Neuronal stem cell (in vitro differentiated cells): ENCODE measurements around the gene HSPG2.
A peak's percentile ranks its signal among the peaks of the same experiment; 100 is the strongest.

Source experiments
- DNase-seq: peaks from one replicate; pipeline ENCODE4 v3.0.0-alpha.2; 2013; ENCODE audit warnings: low spot score
- H2AFZ ChIP-seq: one replicate; pipeline ENCODE4 v1.6.1; 2013; ENCODE audit warnings: mild to moderate bottlenecking, low read length, inconsistent platforms
- H2AK5ac ChIP-seq: 2 replicates; pipeline ENCODE4 v1.6.1; 2013; ENCODE audit warnings: low read depth, mild to moderate bottlenecking, inconsistent platforms, low read length, moderate library complexity, mixed read lengths
- H2BK120ac ChIP-seq: 2 replicates; pipeline ENCODE4 v1.6.1; 2013; ENCODE audit warnings: low read depth, mild to moderate bottlenecking, inconsistent platforms, low read length, moderate library complexity, mixed read lengths
- H2BK12ac ChIP-seq: one replicate; pipeline ENCODE4 v1.6.1; 2013; ENCODE audit warnings: low read length, inconsistent platforms
- H2BK15ac ChIP-seq: 2 replicates; pipeline ENCODE4 v1.6.1; 2013; ENCODE audit warnings: mild to moderate bottlenecking, low read length, inconsistent platforms, mixed read lengths
- H2BK5ac ChIP-seq: one replicate; pipeline ENCODE4 v1.6.1; 2013; ENCODE audit warnings: inconsistent platforms, mild to moderate bottlenecking, low read length, moderate library complexity
- H3K14ac ChIP-seq: one replicate; pipeline ENCODE4 v1.6.1; 2013; ENCODE audit warnings: low read length, inconsistent platforms
- H3K18ac ChIP-seq: 2 replicates; pipeline ENCODE4 v1.6.1; 2013; ENCODE audit warnings: low read length, inconsistent platforms
- H3K23ac ChIP-seq: 2 replicates; pipeline ENCODE4 v1.6.1; 2013; ENCODE audit warnings: low read depth, mild to moderate bottlenecking, mixed read lengths, low read length, inconsistent platforms; ENCODE audit not compliant: poor library complexity
- H3K27ac ChIP-seq: replicated peaks from 3 replicates; pipeline ENCODE4 v1.5.1; 2013; ENCODE audit warnings: low read length, inconsistent platforms
- H3K27me3 ChIP-seq, 3 experiments: 2 replicates each; pipeline ENCODE4 v1.6.1; 2013; ENCODE audit warnings: low read length in 3 of 3, mild to moderate bottlenecking in 2 of 3, inconsistent platforms in 1 of 3, low read depth in 1 of 3, mixed read lengths in 1 of 3, moderate library complexity in 1 of 3; ENCODE audit not compliant: control insufficient read depth in 3 of 3, insufficient read depth in 3 of 3
- H3K36me3 ChIP-seq, 2 donors: replicated peaks in 1 of 2; 2 replicates each; pipeline ENCODE4 v1.6.1; 2013; ENCODE audit warnings: low read length in 2 of 2; ENCODE audit not compliant: control insufficient read depth in 2 of 2, insufficient read depth in 2 of 2
- H3K4ac ChIP-seq: 2 replicates; pipeline ENCODE4 v1.6.1; 2013; ENCODE audit warnings: inconsistent platforms, mild to moderate bottlenecking, low read length, moderate library complexity
- H3K4me1 ChIP-seq, 2 donors: 1 replicate in 1 of 2; 2 replicates in 1 of 2; pipeline ENCODE4 v1.6.1; 2013; ENCODE audit warnings: low read length in 2 of 2, low read depth in 1 of 2; ENCODE audit not compliant: control insufficient read depth in 2 of 2, insufficient read depth in 1 of 2
- H3K4me2 ChIP-seq: one replicate; pipeline ENCODE4 v1.6.1; 2013; ENCODE audit warnings: mild to moderate bottlenecking, low read length, inconsistent platforms; ENCODE audit not compliant: insufficient read depth, poor library complexity, severe bottlenecking
- H3K4me3 ChIP-seq, 2 donors: 2 replicates each; pipeline ENCODE4 v1.5.1; 2013; ENCODE audit warnings: low read length in 2 of 2, mild to moderate bottlenecking in 2 of 2, inconsistent platforms in 1 of 2, moderate library complexity in 1 of 2
- H3K79me1 ChIP-seq: one replicate; pipeline ENCODE4 v1.6.1; 2013; ENCODE audit warnings: low read depth, mild to moderate bottlenecking, inconsistent platforms, low read length, moderate library complexity
- H3K9ac ChIP-seq: one replicate; pipeline ENCODE4 v1.6.1; 2013; ENCODE audit warnings: mild to moderate bottlenecking, low read depth, low read length, inconsistent platforms; ENCODE audit not compliant: poor library complexity
- H3K9me3 ChIP-seq, 2 donors: replicated peaks in 1 of 2; 2 replicates each; pipeline versions ENCODE3 to v1.6.1; 2013; ENCODE audit warnings: low read length in 2 of 2, mild to moderate bottlenecking in 2 of 2, inconsistent platforms in 1 of 2, low read depth in 1 of 2, mixed read lengths in 1 of 2, moderate library complexity in 1 of 2; ENCODE audit not compliant: control insufficient read depth in 2 of 2, insufficient read depth in 1 of 2
- H4K8ac ChIP-seq: one replicate; pipeline ENCODE4 v1.6.1; 2013; ENCODE audit warnings: low read depth, mild to moderate bottlenecking, inconsistent platforms, low read length, moderate library complexity
- H4K91ac ChIP-seq: one replicate; pipeline ENCODE4 v1.6.1; 2013; ENCODE audit warnings: low read length, low read depth, mild to moderate bottlenecking, inconsistent platforms; ENCODE audit not compliant: poor library complexity
- WGBS, 2 donors: extraction: QIAGEN DNeasy Blood & Tissue Kit; methylation state at CpG; one replicate each; pipeline ENCODE4 v1.1.7; 2013; ENCODE audit warnings: missing lambda C conversion rate in 2 of 2, mixed read lengths in 1 of 2; ENCODE audit not compliant: insufficient read length in 2 of 2, insufficient replicate concordance in 1 of 2; ENCODE audit errors: extremely low coverage in 2 of 2; 5-methylcytosine and 5-hydroxymethylcytosine counted together

The HSPG2 gene

DNA sequence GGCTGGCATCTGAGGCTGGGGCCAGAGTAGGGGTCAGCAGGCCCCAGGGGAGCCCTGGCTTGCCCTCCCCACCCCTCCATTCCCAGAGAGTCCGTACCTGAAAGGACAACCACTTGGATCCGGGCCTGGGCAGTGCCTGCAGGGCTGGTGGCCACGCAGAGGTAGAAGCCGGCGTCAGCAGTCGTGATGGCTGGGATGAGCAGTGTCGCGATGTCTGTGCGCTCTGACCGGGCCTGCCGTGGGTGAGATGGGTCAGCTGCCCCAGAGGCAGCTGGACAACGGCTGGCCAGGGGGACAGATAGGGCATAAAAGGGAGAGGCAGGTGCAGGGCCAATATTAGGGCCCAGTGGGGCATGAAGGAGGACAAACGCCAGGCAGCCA lies 82.4 kb downstream of the HSPG2 start:
- peaks cover 0 to 2% of the 10 kb centered on the region in 2 donors for H3K9me3 ChIP-seq
- H2AFZ ChIP-seq = no peak overlapping the region
- no peak overlapping the region for H2BK5ac ChIP-seq
- no peaks in the 10 kb centered on the region for H3K27me3 ChIP-seq
- H3K4me1 ChIP-seq = no peaks in the 10 kb centered on the region
- no peak overlapping the region for H4K8ac ChIP-seq
- peaks cover 49 to 86% of the 10 kb centered on the region in 2 donors for H3K36me3 ChIP-seq
- no peak for DNase-seq
- H3K14ac ChIP-seq = peak overlapping the region; percentile 94
- no peak overlapping the region for H2BK120ac ChIP-seq
- no peak overlapping the region for H3K18ac ChIP-seq
- H3K9ac ChIP-seq = no peak overlapping the region
- H3K27ac ChIP-seq = no peak overlapping the region
- no peak overlapping the region for H2BK15ac ChIP-seq
- no peak overlapping the region for H3K4me2 ChIP-seq
- no peak overlapping the region for H2BK12ac ChIP-seq
- H3K4me3 ChIP-seq = no peak overlapping the region
- peaks cover 4% of the 10 kb centered on the region for H3K79me1 ChIP-seq
- no peak overlapping the region for H2AK5ac ChIP-seq
- H4K91ac ChIP-seq = peak overlapping the region; percentile 85
- WGBS, 2 donors = no CpG with 5 or more reads among the region's 13 CpGs
- no peak overlapping the region for H3K4ac ChIP-seq
- H3K23ac ChIP-seq = peak overlapping the region; percentile 65

DNA sequence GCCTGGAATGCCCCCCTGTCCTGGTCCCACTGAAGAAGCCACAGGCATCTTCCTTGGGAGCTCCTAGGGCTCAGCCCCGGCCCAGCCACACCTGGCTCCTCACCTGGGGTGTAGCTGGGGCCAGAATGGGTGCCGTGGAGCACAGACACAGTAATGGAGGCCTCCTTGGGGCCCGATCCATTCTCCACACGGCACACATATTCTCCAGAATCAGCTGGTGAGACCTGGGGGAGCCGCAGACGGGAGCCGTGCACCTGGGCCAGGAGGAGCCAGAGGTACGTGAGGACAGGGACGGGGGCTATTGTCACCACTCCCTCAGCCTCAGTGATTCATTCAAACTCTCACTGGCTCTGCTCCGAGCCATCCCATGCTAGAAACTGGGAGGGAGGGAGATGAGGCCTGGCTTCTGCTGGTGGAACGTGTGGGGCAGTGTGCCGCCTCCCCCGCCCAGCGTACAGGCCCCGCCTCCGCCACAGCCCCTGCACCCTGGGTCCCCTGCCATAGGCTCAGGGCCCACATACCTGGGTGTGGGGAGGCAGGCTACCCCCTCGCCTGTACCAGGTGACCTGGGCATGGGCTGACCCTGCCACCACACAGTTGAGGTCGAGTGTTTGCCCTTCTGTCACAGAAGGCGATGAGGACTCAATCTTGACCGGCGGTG lies 82.9 kb downstream of the HSPG2 start:
- WGBS, 2 donors = no CpG with 5 or more reads among the region's 21 CpGs
- Histone ChIP-seq H3K4me1 (no peaks in the 10 kb centered on the region), H3K4ac (no peak overlapping the region), H2BK15ac (no peak overlapping the region), H3K36me3 (peaks cover 44 to 86% of the 10 kb centered on the region in 2 donors), H2AK5ac (no peak overlapping the region), H2BK12ac (no peak overlapping the region), H4K91ac (peak overlapping the region; percentile 85), H3K9me3 (peaks cover 0 to 2% of the 10 kb centered on the region in 2 donors), H3K14ac (no peak overlapping the region), H2AFZ (no peak overlapping the region), H3K9ac (peak overlapping the region; percentile 12), H3K27me3 (no peaks in the 10 kb centered on the region), H4K8ac (no peak overlapping the region), H3K18ac (no peak overlapping the region), H3K4me2 (no peak overlapping the region), H2BK120ac (no peak overlapping the region), H2BK5ac (no peak overlapping the region), H3K79me1 (peaks cover 4% of the 10 kb centered on the region), H3K23ac (peak overlapping the region; percentile 65), H3K27ac (no peak overlapping the region), H3K4me3 (no peak overlapping the region)
- DNase-seq = no peak

DNA sequence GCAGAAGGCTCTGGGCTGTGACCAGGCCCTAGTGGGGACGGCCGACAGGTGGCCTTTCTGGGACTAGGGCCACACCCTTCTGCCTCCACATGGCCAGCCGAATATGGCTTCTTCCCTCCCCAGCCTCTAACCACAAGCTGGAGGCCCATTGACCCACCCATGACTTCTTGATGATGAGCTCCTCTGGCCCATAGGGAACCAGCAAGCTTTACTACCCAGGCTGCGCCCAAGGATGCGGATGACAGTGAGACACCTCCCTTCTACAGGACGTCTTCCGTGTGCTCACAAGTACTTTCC lies 84.0 kb downstream of the HSPG2 start:
- Histone ChIP-seq H3K4ac (no peak overlapping the region), H2BK5ac (no peak overlapping the region), H2AK5ac (no peak overlapping the region), H3K4me3 (no peak overlapping the region), H3K27me3 (no peaks in the 10 kb centered on the region), H3K18ac (no peak overlapping the region), H3K9me3 (peaks cover 0 to 2% of the 10 kb centered on the region in 2 donors), H3K14ac (no peak overlapping the region), H3K9ac (no peak overlapping the region), H3K23ac (no peak overlapping the region), H2BK15ac (no peak overlapping the region), H3K4me1 (no peaks in the 10 kb centered on the region), H4K8ac (no peak overlapping the region), H3K27ac (no peak overlapping the region), H3K79me1 (peaks cover 4% of the 10 kb centered on the region), H3K36me3 (peaks cover 53 to 88% of the 10 kb centered on the region in 2 donors), H2BK120ac (no peak overlapping the region), H2BK12ac (no peak overlapping the region), H4K91ac (no peak overlapping the region), H2AFZ (no peak overlapping the region), H3K4me2 (no peak overlapping the region)
- no CpG with 5 or more reads among the region's 7 CpGs for WGBS, 2 donors
- DNase-seq = no peak

DNA sequence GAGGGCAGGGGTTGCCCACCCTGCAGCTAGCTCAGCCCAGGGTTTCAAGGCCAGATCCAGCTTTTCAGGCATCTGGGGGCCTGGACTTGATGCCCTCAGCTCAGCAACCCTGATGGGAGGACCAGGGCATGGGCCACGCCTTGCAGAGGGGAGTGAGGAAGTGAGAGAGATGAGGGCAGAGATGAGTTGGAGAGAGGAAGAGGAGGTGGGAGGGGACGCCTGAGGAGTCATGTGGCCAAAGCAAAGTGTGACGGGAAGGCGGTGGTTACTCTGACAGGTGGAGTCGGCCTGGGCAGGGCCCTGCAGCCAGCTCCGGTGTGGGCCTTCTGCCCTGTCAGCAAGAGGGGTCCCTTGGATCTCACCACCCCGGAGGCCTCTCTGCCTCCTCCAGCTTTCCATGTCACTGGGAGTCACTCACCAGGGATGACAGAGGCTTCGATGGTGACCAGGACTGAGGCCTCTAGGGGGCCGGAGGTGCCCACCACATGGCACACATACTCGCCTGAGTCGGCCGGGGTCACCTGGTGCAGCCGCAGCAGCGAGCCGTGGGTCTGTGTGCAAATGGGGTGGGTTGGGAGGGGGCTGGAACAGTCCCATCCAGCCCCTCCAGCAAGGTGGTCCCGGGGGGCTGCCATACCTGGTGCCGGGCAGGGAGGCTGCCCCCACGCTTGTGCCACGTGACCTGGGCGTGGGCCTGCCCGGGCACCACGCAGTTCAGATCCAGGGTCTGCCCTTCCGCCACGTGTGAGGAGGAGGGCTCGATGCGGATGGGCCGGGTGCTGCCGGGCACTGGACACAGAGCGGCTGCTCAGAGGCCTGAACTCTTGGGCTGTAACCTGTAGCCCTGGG lies 84.6 kb downstream of the HSPG2 start:
- WGBS, 2 donors = no CpG with 5 or more reads among the region's 29 CpGs
- no peak overlapping the region for H3K14ac ChIP-seq
- H3K9ac ChIP-seq = peak overlapping the region; percentile 60
- peaks cover 0 to 2% of the 10 kb centered on the region in 2 donors for H3K9me3 ChIP-seq
- no peak overlapping the region for H2AK5ac ChIP-seq
- H4K91ac ChIP-seq = no peak overlapping the region
- no peak overlapping the region for H3K4me3 ChIP-seq
- H3K36me3 ChIP-seq = peaks cover 57 to 88% of the 10 kb centered on the region in 2 donors
- H2BK5ac ChIP-seq = no peak overlapping the region
- no peaks in the 10 kb centered on the region for H3K27me3 ChIP-seq
- peaks cover 4% of the 10 kb centered on the region for H3K79me1 ChIP-seq
- no peak overlapping the region for H3K27ac ChIP-seq
- H3K18ac ChIP-seq = no peak overlapping the region
- no peak overlapping the region for H2BK12ac ChIP-seq
- no peak for DNase-seq
- H3K4me1 ChIP-seq = no peaks in the 10 kb centered on the region
- H3K4ac ChIP-seq = no peak overlapping the region
- peak overlapping the region; percentile 80 for H3K23ac ChIP-seq
- no peak overlapping the region for H2AFZ ChIP-seq
- H4K8ac ChIP-seq = no peak overlapping the region
- H3K4me2 ChIP-seq = no peak overlapping the region
- no peak overlapping the region for H2BK15ac ChIP-seq
- H2BK120ac ChIP-seq = no peak overlapping the region
